GM12878 (cell line): ENCODE measurements around the gene SECISBP2. TPM values are rescaled to one million over a fixed set of nuclear protein-coding genes. Genes with fewer than 3 reads are reported as not detected.

ENCODE experiments used
- ATAC-seq: fragments of 200-7000 bp; cut with Tn5 transposase; 3 replicates; pipeline ENCODE4 v1.9.1; 2020; ENCODE audit warnings: mild to moderate bottlenecking, moderate library complexity
- BruUV-seq: library from RNA; stranded (reverse); fragments of 400-500 nt; replicated peaks from 2 replicates; lab custom pipeline; 2021; lab: Mats Ljungman, UMichigan
- CTCF ChIA-PET: fragments of 300-600 bp; sonication (Branson Sonifier 250); formaldehyde crosslinking; extraction: SDS; loops from one replicate; lab custom pipeline; 2021; ENCODE audit warnings: inconsistent platforms; lab: Yijun Ruan, JAX
- POLR2A ChIA-PET: fragments of 350-600 bp; formaldehyde crosslinking; extraction: SDS; loops from one replicate; lab custom pipeline; 2021; ENCODE audit warnings: inconsistent platforms; lab: Charles Lee
- RAD21 ChIA-PET: fragments of 300-600 bp; sonication (Branson Sonifier 250); formaldehyde crosslinking; loops from one replicate; lab custom pipeline; 2023; ENCODE audit warnings: antibody characterized with exemption; ENCODE audit not compliant: unreplicated experiment; lab: Charles Lee
- SMC1A ChIA-PET: fragments of 300-600 bp; sonication (Branson Sonifier 250); formaldehyde crosslinking; loops from one replicate; lab custom pipeline; 2023; ENCODE audit not compliant: unreplicated experiment, uncharacterized antibody; lab: Charles Lee
- DNase-seq: peaks from one replicate; pipeline ENCODE4 v3.0.0-alpha.2; 2011; ENCODE audit warnings: low read depth, low spot score
- FAIRE-seq: peaks from 3 replicates; lab custom pipeline; 2011; peaks lifted over from hg19 to GRCh38; lab: Jason Lieb, UNC
- H2AFZ ChIP-seq: 2 replicates; pipeline ENCODE4 v1.6.0; 2011; ENCODE audit warnings: low read depth, low read length, control low read depth; ENCODE audit not compliant: control insufficient read depth
- H3K27ac ChIP-seq: 2 replicates; pipeline ENCODE4 v1.5.1; 2011; ENCODE audit warnings: control low read depth; ENCODE audit not compliant: control insufficient read depth, insufficient read depth
- H3K27me3 ChIP-seq, 2 experiments: replicated peaks in 1 of 2; 2 replicates each; pipeline versions ENCODE4 v1.6.0 to v1.6.1; 2011; ENCODE audit warnings: low read length in 1 of 2; ENCODE audit not compliant: control insufficient read depth in 2 of 2, insufficient read depth in 2 of 2
- H3K36me3 ChIP-seq, 2 experiments: 2 replicates each; pipeline ENCODE4 v1.5.1; 2011; ENCODE audit warnings: low read length in 1 of 2; ENCODE audit not compliant: control insufficient read depth in 2 of 2, insufficient read depth in 2 of 2
- H3K4me1 ChIP-seq: 2 replicates; pipeline ENCODE4 v1.6.1; 2011; ENCODE audit warnings: mild to moderate bottlenecking, low read length, moderate library complexity, mixed read lengths; ENCODE audit not compliant: control insufficient read depth, insufficient read depth
- H3K4me2 ChIP-seq: 2 replicates; pipeline ENCODE4 v1.6.0; 2011; ENCODE audit warnings: control low read depth; ENCODE audit not compliant: control insufficient read depth, insufficient read depth
- H3K4me3 ChIP-seq: fragments of 200-600 bp; sonication (generic); 2 replicates; pipeline ENCODE4 v1.5.1; 2016
- H3K79me2 ChIP-seq: 2 replicates; pipeline ENCODE4 v1.6.0; 2011; ENCODE audit warnings: low read length; ENCODE audit not compliant: control insufficient read depth, insufficient read depth
- H3K9ac ChIP-seq: 2 replicates; pipeline ENCODE4 v1.8.0; 2011; ENCODE audit warnings: low read length, control low read depth, mixed read lengths; ENCODE audit not compliant: control insufficient read depth, insufficient read depth
- H3K9me3 ChIP-seq: replicated peaks from 3 replicates; pipeline ENCODE4 v1.5.1; 2011; ENCODE audit warnings: mild to moderate bottlenecking, low read length; ENCODE audit not compliant: control insufficient read depth, insufficient read depth
- H4K20me1 ChIP-seq: 2 replicates; pipeline ENCODE4 v1.6.0; 2011; ENCODE audit not compliant: control insufficient read depth, insufficient read depth
- CREB1 ChIP-seq: IDR thresholded peaks from 2 replicates; pipeline ENCODE4 v1.6.1; 2012; ENCODE audit warnings: low read depth, mild to moderate bottlenecking, inconsistent platforms
- EED ChIP-seq: sonication (generic); IDR thresholded peaks from 2 replicates; pipeline ENCODE4 v1.6.1; 2016; ENCODE audit warnings: antibody characterized with exemption, low read depth
- ETV6 ChIP-seq, 2 experiments: fragments of 450-650 bp in 1 of 2; IDR thresholded peaks in 1 of 2; conservative IDR thresholded peaks in 1 of 2; 2 replicates each; pipeline ENCODE4 v1.6.1; 2014; ENCODE audit warnings: antibody characterized with exemption in 1 of 2, borderline replicate concordance in 1 of 2, low read depth in 1 of 2, mild to moderate bottlenecking in 1 of 2, moderate library complexity in 1 of 2
- GABPA ChIP-seq: IDR thresholded peaks from 2 replicates; pipeline ENCODE4 v1.6.1; 2014; ENCODE audit warnings: antibody characterized with exemption, low read depth, mild to moderate bottlenecking, inconsistent platforms
- MYC ChIP-seq: IDR thresholded peaks from 2 replicates; pipeline ENCODE4 v1.6.1; 2011; ENCODE audit warnings: mild to moderate bottlenecking, low read length, moderate library complexity, inconsistent platforms; ENCODE audit not compliant: insufficient read depth, insufficient replicate concordance, insufficient read length, severe bottlenecking
- POLR2AphosphoS5 ChIP-seq: IDR thresholded peaks from 2 replicates; pipeline ENCODE4 v1.6.1; 2011; ENCODE audit warnings: mild to moderate bottlenecking, low read length, inconsistent platforms
- POU2F2 ChIP-seq: IDR thresholded peaks from 3 replicates; pipeline ENCODE4 v1.6.1; 2011; ENCODE audit warnings: low read depth, mild to moderate bottlenecking, low read length, borderline replicate concordance
- SPI1 ChIP-seq: IDR thresholded peaks from 2 replicates; pipeline ENCODE4 v1.6.1; 2011; ENCODE audit warnings: low read depth, mild to moderate bottlenecking, low read length, moderate library complexity, borderline replicate concordance; ENCODE audit not compliant: insufficient read depth
- TCF3 ChIP-seq: IDR thresholded peaks from 2 replicates; pipeline ENCODE4 v1.6.1; 2012; ENCODE audit warnings: low read depth, mild to moderate bottlenecking, low read length, borderline replicate concordance; ENCODE audit not compliant: insufficient read depth
- ZNF207 ChIP-seq: fragments of 450-650 bp; IDR thresholded peaks from 2 replicates; pipeline ENCODE4 v1.6.1; 2014; ENCODE audit warnings: antibody characterized with exemption, mild to moderate bottlenecking, borderline replicate concordance
- WGBS: methylation state at CpG from one replicate; pipeline ENCODE4 v1.1.6; 2016; ENCODE audit warnings: low lambda C conversion rate; ENCODE audit not compliant: insufficient replicate concordance, insufficient coverage; ENCODE audit errors: missing lambda C conversion rate; 5-methylcytosine and 5-hydroxymethylcytosine counted together
- in situ Hi-C: fragments of 300-500 bp; cut with MboI; formaldehyde crosslinking; loops from 9 replicates; pipeline ENCODE4 v1.14.3; 2018; ENCODE audit warnings: mixed read lengths
- intact Hi-C: fragments of 100-400 bp; cut with micrococcal nuclease; formaldehyde crosslinking; loops from one replicate; pipeline ENCODE4 v1.14.2; 2022; ENCODE audit not compliant: unreplicated experiment
- polyA plus RNA-seq, 11 experiments: library from polyadenylated mRNA; depleted of rRNA in 4 of 11; unstranded in 6 of 11; stranded (reverse) in 5 of 11; fragments of >200 nt; fragmentation: Nextera tagmentation in 4 of 11; fragmentation: Illumina TruSeq in 1 of 11; extraction: Ambion mirVana in 4 of 11; extraction: Trizol in 1 of 11; gene quantifications; 1 replicate in 1 of 11; 2 replicates in 10 of 11; pipeline versions ENCODE4 v1.2.1 to v1.2.3, GENCODE V29; 2011 to 2016; ENCODE audit warnings: inconsistent platforms in 2 of 11, missing spikeins in 2 of 11, low read depth in 1 of 11
- total RNA-seq, 4 experiments: library from RNA; depleted of rRNA in 3 of 4; stranded (reverse); fragments of >200 nt in 3 of 4; fragmentation: Illumina TruSeq in 1 of 4; extraction: Trizol in 1 of 4; gene quantifications; 2 replicates each; pipeline versions ENCODE4 v1.2.1 to v1.2.3, GENCODE V29; 2013 to 2021
- TF ChIP-seq, protein P1 (sequence below): fragments of 450-650 bp; formaldehyde crosslinking; IDR thresholded peaks from 2 replicates; pipeline ENCODE4 v1.4.0; 2020; ENCODE audit warnings: mild to moderate bottlenecking, moderate library complexity
- TF ChIP-seq, protein P2 (sequence below): fragments of 150-350 bp; IDR thresholded peaks from 2 replicates; pipeline ENCODE4 v1.6.1; 2014; ENCODE audit warnings: mild to moderate bottlenecking, low read depth, low read length
- TF ChIP-seq, protein P3 (sequence below): fragments of 450-650 bp; formaldehyde crosslinking; IDR thresholded peaks from 2 replicates; pipeline ENCODE4 v1.4.0; 2022; ENCODE audit warnings: mild to moderate bottlenecking, moderate library complexity

Gene SECISBP2
- total and polyA plus RNA-seq, 10 of the 15 experiments (the other 5 are each of a cell fraction or from before 2014, with no cell fraction given) = 4.6 to 50.5 (median 31.9) TPM

DNA sequence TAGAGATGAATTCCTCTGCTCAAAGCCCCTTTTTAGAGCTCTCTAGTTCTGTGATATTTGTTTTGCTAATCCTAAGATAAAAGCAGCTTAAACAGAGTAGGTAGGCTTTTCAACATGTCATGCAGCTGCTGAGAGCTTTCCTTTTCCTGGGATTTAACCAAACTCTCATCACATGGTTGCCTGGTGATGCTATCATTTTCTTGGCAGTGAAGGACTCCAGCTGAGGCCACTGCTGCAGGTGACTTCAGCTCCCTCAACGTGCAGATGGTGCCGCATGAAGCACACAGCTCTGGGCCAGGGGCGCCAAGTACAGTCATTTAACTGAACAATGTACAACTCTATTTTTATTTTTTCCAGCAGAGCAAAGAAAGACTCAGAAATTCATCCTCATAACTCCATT, 42.2 kb downstream of the SECISBP2 start:
- RAD21 ChIA-PET = interaction anchor here (1.0 to 1.7 kb wide), 2 partner anchors 47 to 189 kb away, joined by 3 to 6 read pairs; no protein-coding TSS in a partner anchor
- 97% methylated on average over 3 of the region's 3 CpGs for WGBS
- intact Hi-C loops = no loop called here
- no peak for TF ChIP-seq TCF3
- TF ChIP-seq SPI1 = no peak
- no peak for TF ChIP-seq ETV6 (conservative IDR thresholded peaks at IDR 0.05 in 1 of 2, IDR thresholded peaks at IDR 0.05 in 1 of 2; ENCODE audit: borderline replicate concordance in 1 of 2, low read depth in 1 of 2)
- TF ChIP-seq, protein P1, sequence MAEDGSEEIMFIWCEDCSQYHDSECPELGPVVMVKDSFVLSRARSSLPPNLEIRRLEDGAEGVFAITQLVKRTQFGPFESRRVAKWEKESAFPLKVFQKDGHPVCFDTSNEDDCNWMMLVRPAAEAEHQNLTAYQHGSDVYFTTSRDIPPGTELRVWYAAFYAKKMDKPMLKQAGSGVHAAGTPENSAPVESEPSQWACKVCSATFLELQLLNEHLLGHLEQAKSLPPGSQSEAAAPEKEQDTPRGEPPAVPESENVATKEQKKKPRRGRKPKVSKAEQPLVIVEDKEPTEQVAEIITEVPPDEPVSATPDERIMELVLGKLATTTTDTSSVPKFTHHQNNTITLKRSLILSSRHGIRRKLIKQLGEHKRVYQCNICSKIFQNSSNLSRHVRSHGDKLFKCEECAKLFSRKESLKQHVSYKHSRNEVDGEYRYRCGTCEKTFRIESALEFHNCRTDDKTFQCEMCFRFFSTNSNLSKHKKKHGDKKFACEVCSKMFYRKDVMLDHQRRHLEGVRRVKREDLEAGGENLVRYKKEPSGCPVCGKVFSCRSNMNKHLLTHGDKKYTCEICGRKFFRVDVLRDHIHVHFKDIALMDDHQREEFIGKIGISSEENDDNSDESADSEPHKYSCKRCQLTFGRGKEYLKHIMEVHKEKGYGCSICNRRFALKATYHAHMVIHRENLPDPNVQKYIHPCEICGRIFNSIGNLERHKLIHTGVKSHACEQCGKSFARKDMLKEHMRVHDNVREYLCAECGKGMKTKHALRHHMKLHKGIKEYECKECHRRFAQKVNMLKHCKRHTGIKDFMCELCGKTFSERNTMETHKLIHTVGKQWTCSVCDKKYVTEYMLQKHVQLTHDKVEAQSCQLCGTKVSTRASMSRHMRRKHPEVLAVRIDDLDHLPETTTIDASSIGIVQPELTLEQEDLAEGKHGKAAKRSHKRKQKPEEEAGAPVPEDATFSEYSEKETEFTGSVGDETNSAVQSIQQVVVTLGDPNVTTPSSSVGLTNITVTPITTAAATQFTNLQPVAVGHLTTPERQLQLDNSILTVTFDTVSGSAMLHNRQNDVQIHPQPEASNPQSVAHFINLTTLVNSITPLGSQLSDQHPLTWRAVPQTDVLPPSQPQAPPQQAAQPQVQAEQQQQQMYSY (CRISPR knock-in tag) = no peak
- no peak for TF ChIP-seq POLR2AphosphoS5
- TF ChIP-seq ZNF207 = no peak
- TF ChIP-seq, protein P2, sequence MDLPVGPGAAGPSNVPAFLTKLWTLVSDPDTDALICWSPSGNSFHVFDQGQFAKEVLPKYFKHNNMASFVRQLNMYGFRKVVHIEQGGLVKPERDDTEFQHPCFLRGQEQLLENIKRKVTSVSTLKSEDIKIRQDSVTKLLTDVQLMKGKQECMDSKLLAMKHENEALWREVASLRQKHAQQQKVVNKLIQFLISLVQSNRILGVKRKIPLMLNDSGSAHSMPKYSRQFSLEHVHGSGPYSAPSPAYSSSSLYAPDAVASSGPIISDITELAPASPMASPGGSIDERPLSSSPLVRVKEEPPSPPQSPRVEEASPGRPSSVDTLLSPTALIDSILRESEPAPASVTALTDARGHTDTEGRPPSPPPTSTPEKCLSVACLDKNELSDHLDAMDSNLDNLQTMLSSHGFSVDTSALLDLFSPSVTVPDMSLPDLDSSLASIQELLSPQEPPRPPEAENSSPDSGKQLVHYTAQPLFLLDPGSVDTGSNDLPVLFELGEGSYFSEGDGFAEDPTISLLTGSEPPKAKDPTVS = no peak
- no peak for TF ChIP-seq CREB1
- TF ChIP-seq MYC = no peak
- TF ChIP-seq GABPA = no peak
- TF ChIP-seq, protein P3, sequence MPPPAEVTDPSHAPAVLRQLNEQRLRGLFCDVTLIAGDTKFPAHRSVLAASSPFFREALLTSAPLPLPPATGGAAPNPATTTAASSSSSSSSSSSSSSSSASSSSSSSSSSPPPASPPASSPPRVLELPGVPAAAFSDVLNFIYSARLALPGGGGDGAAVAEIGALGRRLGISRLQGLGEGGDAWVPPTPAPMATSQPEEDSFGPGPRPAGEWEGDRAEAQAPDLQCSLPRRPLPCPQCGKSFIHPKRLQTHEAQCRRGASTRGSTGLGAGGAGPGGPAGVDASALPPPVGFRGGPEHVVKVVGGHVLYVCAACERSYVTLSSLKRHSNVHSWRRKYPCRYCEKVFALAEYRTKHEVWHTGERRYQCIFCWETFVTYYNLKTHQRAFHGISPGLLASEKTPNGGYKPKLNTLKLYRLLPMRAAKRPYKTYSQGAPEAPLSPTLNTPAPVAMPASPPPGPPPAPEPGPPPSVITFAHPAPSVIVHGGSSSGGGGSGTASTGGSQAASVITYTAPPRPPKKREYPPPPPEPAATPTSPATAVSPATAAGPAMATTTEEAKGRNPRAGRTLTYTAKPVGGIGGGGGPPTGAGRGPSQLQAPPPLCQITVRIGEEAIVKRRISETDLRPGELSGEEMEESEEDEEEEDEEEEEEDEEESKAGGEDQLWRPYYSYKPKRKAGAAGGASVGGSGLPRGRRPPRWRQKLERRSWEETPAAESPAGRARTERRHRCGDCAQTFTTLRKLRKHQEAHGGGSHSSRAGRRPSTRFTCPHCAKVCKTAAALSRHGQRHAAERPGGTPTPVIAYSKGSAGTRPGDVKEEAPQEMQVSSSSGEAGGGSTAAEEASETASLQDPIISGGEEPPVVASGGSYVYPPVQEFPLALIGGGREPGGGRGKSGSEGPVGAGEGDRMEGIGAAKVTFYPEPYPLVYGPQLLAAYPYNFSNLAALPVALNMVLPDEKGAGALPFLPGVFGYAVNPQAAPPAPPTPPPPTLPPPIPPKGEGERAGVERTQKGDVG (CRISPR knock-in tag) = no peak
- TF ChIP-seq POU2F2 = no peak
- no peak for TF ChIP-seq EED

More for the DNA sequence above, 42.2 kb downstream of the SECISBP2 start:
- no peak for DNase-seq
- no peak overlapping the region for H3K9ac ChIP-seq
- in situ Hi-C loops = no loop called here
- no peaks in the 10 kb centered on the region for H3K79me2 ChIP-seq
- no peak overlapping the region for H3K4me3 ChIP-seq
- ChIA-PET POLR2A (interaction anchor here (1.3 kb wide), 1 partner anchor 14 kb away, joined by 4 read pairs; no protein-coding TSS in a partner anchor), CTCF (interaction anchor here (0.8 to 1.6 kb wide), 3 partner anchors 15 to 188 kb away, joined by 3 to 7 read pairs (median 4); no protein-coding TSS in a partner anchor), SMC1A (interaction anchor here (1.0 kb wide), 1 partner anchor 18 kb away, joined by 3 read pairs; no protein-coding TSS in a partner anchor)
- no peak overlapping the region for H3K4me2 ChIP-seq
- H3K4me1 ChIP-seq = no peaks in the 10 kb centered on the region
- H3K27ac ChIP-seq = no peak overlapping the region
- no peaks in the 10 kb centered on the region for H3K9me3 ChIP-seq
- no peaks in the 10 kb centered on the region; the same call in 1 of the 2 replicates for H4K20me1 ChIP-seq
- FAIRE-seq = no peak
- no peak overlapping the region for H2AFZ ChIP-seq
- peaks cover 25 to 31% of the 10 kb centered on the region in 2 experiments for H3K36me3 ChIP-seq
- BruUV-seq = no TSS peak
- ATAC-seq = no peak
- H3K27me3 ChIP-seq = no peaks in the 10 kb centered on the region
